HCT116 (cell line): ENCODE data around the gene HSD17B10. TPM values are rescaled to one million over a fixed set of nuclear protein-coding genes. Genes with fewer than 3 reads are reported as not detected.

ENCODE experiments used
- ATAC-seq: fragments of 200-7000 bp; cut with Tn5 transposase; 2 replicates; pipeline ENCODE4 v1.9.1; 2020; ENCODE audit warnings: mild to moderate bottlenecking, moderate library complexity
- BruUV-seq: library from RNA; stranded (reverse); fragments of 400-500 nt; replicated peaks from 2 replicates; lab custom pipeline; 2021; lab: Mats Ljungman, UMichigan
- CTCF ChIA-PET: fragments of 300-600 bp; sonication (Branson Sonifier 250); formaldehyde crosslinking; loops from one replicate; lab custom pipeline; 2021; ENCODE audit warnings: antibody characterized with exemption; lab: Charles Lee
- POLR2A ChIA-PET: fragments of 300-600, 350-600 bp; sonication (Branson Sonifier 250); formaldehyde crosslinking; loops from one replicate; lab custom pipeline; 2021; ENCODE audit warnings: antibody characterized with exemption; lab: Charles Lee
- RAD21 ChIA-PET, 2 experiments: fragments of 300-600 bp; sonication (Branson Sonifier 250); formaldehyde crosslinking; loops; one replicate each; lab custom pipeline; 2023; ENCODE audit warnings: low total read pairs in 2 of 2; ENCODE audit not compliant: uncharacterized antibody in 2 of 2, unreplicated experiment in 2 of 2, low non-redundant PET in 1 of 2; lab: Charles Lee
- DNase-seq: peaks from one replicate; pipeline ENCODE4 v3.0.0-alpha.2; 2010; ENCODE audit warnings: low read depth, low spot score
- H2AFZ ChIP-seq: fragments of 200-600 bp; shearing (Covaris generic), sonication (generic); 2 replicates; pipeline ENCODE4 v1.6.1; 2017; ENCODE audit warnings: low read depth, mixed run types, mixed read lengths, antibody characterized with exemption, low read length; ENCODE audit not compliant: poor library complexity, severe bottlenecking
- H3K27ac ChIP-seq: 2 replicates; pipeline ENCODE4 v1.5.1; 2012; ENCODE audit warnings: low read depth, low read length
- H3K27me3 ChIP-seq: fragments of 200-600 bp; sonication (generic); 2 replicates; pipeline ENCODE4 v1.6.1; 2016; ENCODE audit warnings: mixed run types, low read length, mixed read lengths; ENCODE audit not compliant: insufficient read depth
- H3K36me3 ChIP-seq, 2 experiments: fragments of 200-500 bp in 1 of 2; fragments of 200-600 bp in 1 of 2; sonication (Bioruptor generic) in 1 of 2; sonication (generic) in 1 of 2; 2 replicates each; pipeline versions ENCODE4 v1.5.1 to v1.6.1; 2014 to 2016; ENCODE audit warnings: low read length in 2 of 2, inconsistent platforms in 1 of 2, mixed read lengths in 1 of 2, mixed run types in 1 of 2; ENCODE audit not compliant: insufficient read depth in 2 of 2, control insufficient read depth in 1 of 2
- H3K4me1 ChIP-seq, 2 experiments: fragments of 200-600 bp in 1 of 2; sonication (generic) in 1 of 2; 2 replicates each; pipeline versions ENCODE4 v1.5.1 to v1.6.1; 2012 to 2017; ENCODE audit warnings: low read length in 2 of 2, inconsistent platforms in 1 of 2, mild to moderate bottlenecking in 1 of 2, mixed read lengths in 1 of 2, mixed run types in 1 of 2, moderate library complexity in 1 of 2; ENCODE audit not compliant: insufficient read depth in 2 of 2, control insufficient read depth in 1 of 2
- H3K4me2 ChIP-seq: fragments of 200-600 bp; sonication (generic); 2 replicates; pipeline ENCODE4 v1.6.1; 2017; ENCODE audit warnings: mixed run types, low read length, mixed read lengths
- H3K4me3 ChIP-seq, 2 experiments: fragments of 200-600 bp in 1 of 2; sonication (generic) in 1 of 2; replicated peaks in 1 of 2; 2 replicates each; pipeline ENCODE4 v1.5.1; 2011 to 2016; ENCODE audit warnings: low read length in 2 of 2, control low read depth in 1 of 2, low read depth in 1 of 2, mild to moderate bottlenecking in 1 of 2, mixed read lengths in 1 of 2, mixed run types in 1 of 2
- H3K79me2 ChIP-seq: fragments of 200-600 bp; sonication (generic); 2 replicates; pipeline ENCODE4 v1.6.1; 2017; ENCODE audit warnings: mild to moderate bottlenecking, mixed run types, low read length, moderate library complexity, mixed read lengths; ENCODE audit not compliant: insufficient read depth
- H3K9ac ChIP-seq: fragments of 200-600 bp; sonication (generic); 2 replicates; pipeline ENCODE4 v1.6.1; 2016; ENCODE audit warnings: low read length, mixed read lengths
- H3K9me2 ChIP-seq: fragments of 200-600 bp; sonication (generic), shearing (Covaris generic); 2 replicates; pipeline ENCODE4 v1.6.1; 2017; ENCODE audit warnings: mixed run types, mild to moderate bottlenecking, moderate library complexity; ENCODE audit not compliant: insufficient read depth
- H3K9me3 ChIP-seq, 2 experiments: fragments of 200-500 bp in 1 of 2; fragments of 200-600 bp in 1 of 2; sonication (Bioruptor generic) in 1 of 2; sonication (generic) in 1 of 2; 2 replicates each; pipeline ENCODE4 v1.6.1; 2014 to 2017; ENCODE audit warnings: low read length in 2 of 2, mixed read lengths in 2 of 2, inconsistent platforms in 1 of 2, low read depth in 1 of 2, mild to moderate bottlenecking in 1 of 2, mixed run types in 1 of 2, moderate library complexity in 1 of 2; ENCODE audit not compliant: control insufficient read depth in 1 of 2, insufficient read depth in 1 of 2
- H4K20me1 ChIP-seq: fragments of 200-600 bp; sonication (generic), shearing (Covaris generic); 2 replicates; pipeline ENCODE4 v1.6.1; 2017; ENCODE audit warnings: mixed run types, mild to moderate bottlenecking, moderate library complexity; ENCODE audit not compliant: insufficient read depth
- ATF3 ChIP-seq: IDR thresholded peaks from 2 replicates; pipeline ENCODE4 v1.6.1; 2012
- CBX3 ChIP-seq: IDR thresholded peaks from 2 replicates; pipeline ENCODE4 v1.6.1; 2012; ENCODE audit warnings: low read depth
- CEBPB ChIP-seq: IDR thresholded peaks from 2 replicates; pipeline ENCODE4 v1.6.1; 2012; ENCODE audit warnings: low read depth
- CTCF ChIP-seq, 3 experiments: fragments of 200-600 bp in 1 of 3; sonication (generic) in 1 of 3; IDR thresholded peaks in 2 of 3; conservative IDR thresholded peaks in 1 of 3; 2 replicates each; pipeline ENCODE4 v1.5.1; 2012 to 2017; ENCODE audit warnings: low read depth in 2 of 3, low read length in 2 of 3, antibody characterized with exemption in 1 of 3, borderline replicate concordance in 1 of 3, control low read depth in 1 of 3, mild to moderate bottlenecking in 1 of 3, mixed read lengths in 1 of 3, mixed run types in 1 of 3, moderate library complexity in 1 of 3; ENCODE audit not compliant: insufficient read depth in 1 of 3
- EGR1 ChIP-seq: IDR thresholded peaks from 2 replicates; pipeline ENCODE4 v1.6.1; 2012; ENCODE audit warnings: low read depth
- ELF1 ChIP-seq: IDR thresholded peaks from 2 replicates; pipeline ENCODE4 v1.6.1; 2012; ENCODE audit warnings: low read depth, borderline replicate concordance
- EZH2 ChIP-seq: fragments of 200-600 bp; sonication (generic); IDR thresholded peaks from 2 replicates; pipeline ENCODE4 v1.6.1; 2017; ENCODE audit warnings: antibody characterized with exemption, mixed run types
- JUND ChIP-seq: IDR thresholded peaks from 2 replicates; pipeline ENCODE4 v1.6.1; 2012
- MAX ChIP-seq: IDR thresholded peaks from 2 replicates; pipeline ENCODE4 v1.6.1; 2012
- POLR2A ChIP-seq: IDR thresholded peaks from 2 replicates; pipeline ENCODE4 v1.7.0; 2011; ENCODE audit warnings: borderline replicate concordance; ENCODE audit not compliant: insufficient read depth, insufficient read length; ENCODE audit errors: extremely low read depth
- POLR2AphosphoS5 ChIP-seq: IDR thresholded peaks from 2 replicates; pipeline ENCODE4 v1.6.1; 2011; ENCODE audit warnings: mild to moderate bottlenecking, low read depth, low read length, moderate library complexity
- RAD21 ChIP-seq: IDR thresholded peaks from 2 replicates; pipeline ENCODE4 v1.6.1; 2012; ENCODE audit warnings: low read depth, mild to moderate bottlenecking
- REST ChIP-seq: IDR thresholded peaks from 2 replicates; pipeline ENCODE4 v1.6.1; 2012; ENCODE audit warnings: low read depth
- SIN3A ChIP-seq: IDR thresholded peaks from 2 replicates; pipeline ENCODE4 v1.6.1; 2012; ENCODE audit warnings: low read depth
- TCF7L2 ChIP-seq: IDR thresholded peaks from 2 replicates; pipeline ENCODE4 v1.7.0; 2011; ENCODE audit warnings: borderline replicate concordance, inconsistent platforms; ENCODE audit not compliant: insufficient read depth, insufficient read length; ENCODE audit errors: extremely low read depth
- ZNF274 ChIP-seq: fragments of 200-500 bp; sonication (Bioruptor generic); IDR thresholded peaks from 2 replicates; pipeline ENCODE4 v1.6.1; 2014; ENCODE audit warnings: mild to moderate bottlenecking, low read depth, low read length, inconsistent platforms
- intact Hi-C: fragments of 100-400 bp; cut with micrococcal nuclease; formaldehyde crosslinking; loops from 2 replicates; pipeline ENCODE4 v1.10.0; 2022
- total RNA-seq: library from RNA; stranded (reverse); gene quantifications from one replicate; pipeline ENCODE4 v1.2.1, GENCODE V29; 2021; ENCODE audit not compliant: unreplicated experiment

The HSD17B10 gene
- total RNA-seq, 1 experiment from 2014 or later: 94.4 TPM

GRCh38 chrX:53440101-53440500 is 5.9 kb upstream of the HSD17B10 start:
- DNase-seq (no peak), ATAC-seq (no peak)
- intact Hi-C loops: no loop called here
- POLR2A ChIA-PET: interaction anchor here (0.7 to 1.4 kb wide), 2 partner anchors 17 to 18 kb away, joined by 4 to 10 read pairs; partner anchors contain the start of genes RIBC1 and SMC1A
- H3K9ac ChIP-seq: peak overlapping the region; percentile 62
- CTCF ChIA-PET: interaction anchor here (1.2 kb wide), 1 partner anchor 127 kb away, joined by 4 read pairs; no protein-coding TSS in a partner anchor
- no peaks in the 10 kb centered on the region for H3K79me2 ChIP-seq
- no peaks in the 10 kb centered on the region for H3K9me3 ChIP-seq
- H3K27me3 ChIP-seq: no peaks in the 10 kb centered on the region
- H3K27ac ChIP-seq: peak overlapping the region; percentile 75
- RAD21 ChIA-PET: no interaction called here
- peak overlapping the region; percentile 82 for H3K4me2 ChIP-seq
- peak overlapping the region; percentile 51 to 62 for H3K4me3 ChIP-seq
- H2AFZ ChIP-seq: no peak overlapping the region
- peaks cover 7 to 20% of the 10 kb centered on the region in 2 experiments; a peak in 3 of 4 replicates for H3K4me1 ChIP-seq
- H3K36me3 ChIP-seq: no peaks in the 10 kb centered on the region
- no TSS peak for BruUV-seq
- TF ChIP-seq POLR2A (peak; percentile 27), ATF3 (no peak)
- H4K20me1 ChIP-seq: no peaks in the 10 kb centered on the region
- H3K9me2 ChIP-seq: no peaks in the 10 kb centered on the region

- intact Hi-C loops: no loop called here
- CTCF ChIA-PET: interaction anchor here (0.9 kb wide), 1 partner anchor 20 kb away, joined by 3 read pairs; no protein-coding TSS in a partner anchor
- Histone ChIP-seq H3K4me2 (no peak overlapping the region), H3K27ac (no peak overlapping the region), H3K36me3 (no peaks in the 10 kb centered on the region), H2AFZ (no peak overlapping the region), H3K4me1 (peaks cover 11 to 26% of the 10 kb centered on the region in 2 experiments), H3K4me3 (no peak overlapping the region), H3K9me3 (no peaks in the 10 kb centered on the region), H3K27me3 (no peaks in the 10 kb centered on the region), H3K9ac (no peak overlapping the region), H3K9me2 (no peaks in the 10 kb centered on the region), H3K79me2 (peaks cover 3% of the 10 kb centered on the region; the same call in 1 of the 2 replicates), H4K20me1 (no peaks in the 10 kb centered on the region)
- DNase-seq (no peak), ATAC-seq (no peak)
- POLR2A ChIA-PET: no interaction called here
- RAD21 ChIA-PET: no interaction called here
- BruUV-seq: no TSS peak
- TF ChIP-seq CTCF (IDR thresholded peaks at IDR 0.05 in 2 of 3, conservative IDR thresholded peaks at IDR 0.05 in 1 of 3; ENCODE audit: borderline replicate concordance in 1 of 3, insufficient read depth in 1 of 3, low read depth in 2 of 3, low read length in 2 of 3) (no peak), SIN3A (no peak), ELF1 (no peak), RAD21 (no peak), EZH2 (no peak), CBX3 (no peak), MAX (no peak), REST (no peak), ZNF274 (no peak), CEBPB (no peak), POLR2AphosphoS5 (no peak), JUND (no peak), EGR1 (no peak), TCF7L2 (no peak)
Measured at GRCh38 chrX:53438832-53439230, 4.7 kb upstream of the HSD17B10 start.
